ENCODE results near the gene MCU.
"Not testable (repeated sequence)": the region's sequence is repeated elsewhere in the genome, so short reads cannot be mapped to it uniquely, and the experiment has no call there.

Gene MCU

DNA sequence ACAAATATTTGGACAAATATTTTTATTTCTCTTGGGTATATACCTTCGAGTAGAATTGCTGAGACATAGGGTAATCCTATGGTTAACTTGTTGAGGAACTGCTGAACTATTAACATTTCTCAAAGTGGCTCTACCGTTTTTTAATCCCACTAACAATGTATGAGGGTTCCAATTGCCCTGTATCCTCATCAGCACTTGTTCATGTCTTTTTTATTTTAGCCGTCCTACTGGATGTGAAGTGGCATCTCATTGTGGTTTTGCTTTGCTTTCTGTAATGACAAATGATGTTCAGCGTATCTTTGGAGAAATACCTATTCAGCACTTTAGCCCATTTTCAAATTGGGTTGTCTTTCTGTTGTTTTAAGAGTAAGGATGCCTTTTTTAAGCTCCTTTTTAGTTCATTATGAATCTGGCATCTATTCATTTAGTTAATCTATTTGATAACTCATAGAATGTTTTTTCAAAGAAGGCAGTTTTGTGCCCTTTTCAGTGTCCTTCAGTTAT is 40.0 kb downstream of the MCU start:
- no peak for DNase-seq (ENCODE audit: low read depth in 2 of 2)

DNA sequence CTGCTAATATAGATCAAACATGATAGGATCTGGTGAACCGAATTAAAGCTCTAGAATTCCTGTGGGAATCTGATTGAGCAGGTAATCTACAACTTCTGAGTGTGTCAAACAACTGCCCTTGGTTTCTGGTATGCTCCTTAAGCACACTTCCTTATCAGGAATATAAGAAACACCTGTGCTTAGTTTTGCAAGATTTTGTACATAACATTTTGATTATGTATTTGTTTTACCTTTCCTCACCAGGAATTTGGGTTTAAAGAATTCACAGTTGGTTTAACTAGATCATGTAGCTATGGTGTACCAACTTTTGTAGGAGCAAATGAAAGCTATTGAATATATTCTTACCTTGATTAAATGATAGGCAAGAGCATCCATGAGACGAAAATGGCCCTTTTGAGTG is 40.6 kb downstream of the MCU start:
- DNase-seq (ENCODE audit: low read depth in 2 of 2), result no peak

DNA sequence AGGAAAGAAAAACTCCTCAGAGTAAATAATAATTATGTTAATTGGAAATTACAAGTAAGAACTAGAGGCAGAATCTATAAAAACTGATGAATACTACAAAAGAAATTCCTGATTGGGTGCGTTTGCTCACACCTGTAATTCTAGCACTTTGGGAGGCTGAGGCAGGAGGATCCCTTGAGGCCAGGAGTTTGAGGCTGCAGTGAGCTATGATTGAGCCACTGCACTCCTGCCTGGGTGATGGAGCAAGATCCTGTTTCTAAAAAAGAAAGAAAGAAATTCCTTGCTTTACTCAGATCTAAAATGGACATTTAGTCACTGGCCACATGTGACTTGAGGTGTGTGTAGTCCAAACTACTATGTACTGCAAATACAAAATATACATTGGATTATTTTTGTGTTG is 42.0 kb downstream of the MCU start:
- no peak for DNase-seq (ENCODE audit: low read depth in 2 of 2)

DNA sequence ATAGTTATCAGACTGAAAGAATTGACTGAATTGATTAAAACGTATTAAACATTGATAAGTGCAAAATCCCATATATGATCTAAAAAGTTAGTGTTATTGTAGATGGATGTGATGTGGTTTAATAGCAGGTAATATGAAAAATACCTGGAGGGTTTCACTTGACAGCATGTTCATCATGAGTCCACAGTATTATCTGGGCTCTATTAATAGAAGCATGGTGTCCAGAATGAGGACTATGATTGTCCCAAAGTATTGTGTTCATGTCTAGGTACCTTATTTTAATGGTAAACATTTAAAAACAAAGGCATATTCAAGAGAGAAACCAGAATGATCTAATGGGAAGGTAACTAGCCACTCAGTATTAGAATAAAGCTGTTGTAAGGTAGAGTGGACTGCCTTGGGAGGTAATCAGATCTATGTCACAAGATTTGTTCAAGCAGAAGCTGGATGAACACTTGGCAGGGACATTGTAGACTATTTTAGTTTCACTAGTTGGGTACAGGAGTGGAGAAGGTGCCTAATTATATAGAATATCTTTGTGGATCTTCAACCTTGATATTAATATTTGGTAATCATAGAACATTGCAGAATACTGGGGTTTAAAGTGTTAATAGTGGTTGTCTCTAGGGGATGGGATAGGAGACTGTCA is 43.5 kb downstream of the MCU start:
- DNase-seq (ENCODE audit: low read depth in 2 of 2), result no peak

DNA sequence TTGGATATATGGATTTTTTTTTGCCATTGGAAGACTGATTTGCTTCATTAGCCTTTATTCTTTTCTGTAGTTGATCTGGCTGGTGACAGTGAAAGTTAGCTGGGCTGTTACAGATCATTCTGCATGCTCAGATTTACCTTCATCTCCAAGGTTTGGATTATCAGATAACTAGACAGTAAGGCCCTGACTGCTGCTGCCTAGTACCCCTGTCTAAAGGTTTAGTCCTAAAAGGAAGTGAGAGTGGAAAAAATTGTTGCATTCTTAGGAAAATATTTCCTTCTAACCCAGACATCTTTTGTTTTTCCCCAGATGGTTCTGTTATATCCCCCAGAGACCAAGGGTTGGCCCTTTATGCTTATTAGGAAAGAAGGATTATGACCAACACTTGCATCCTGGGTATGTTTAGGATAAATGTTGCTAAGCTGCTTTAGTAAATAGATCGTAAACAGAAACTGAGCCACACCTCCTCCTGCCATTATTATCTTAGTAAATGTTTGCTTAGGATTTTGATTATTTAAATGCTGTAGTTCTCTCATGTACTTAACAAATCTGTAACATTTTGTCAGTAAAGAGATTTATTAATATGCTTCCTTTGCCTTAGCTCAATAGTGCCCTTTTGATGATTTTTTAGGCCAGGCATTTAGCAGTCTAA is 44.4 kb downstream of the MCU start:
- DNase-seq (ENCODE audit: low read depth in 2 of 2), result no peak

DNA sequence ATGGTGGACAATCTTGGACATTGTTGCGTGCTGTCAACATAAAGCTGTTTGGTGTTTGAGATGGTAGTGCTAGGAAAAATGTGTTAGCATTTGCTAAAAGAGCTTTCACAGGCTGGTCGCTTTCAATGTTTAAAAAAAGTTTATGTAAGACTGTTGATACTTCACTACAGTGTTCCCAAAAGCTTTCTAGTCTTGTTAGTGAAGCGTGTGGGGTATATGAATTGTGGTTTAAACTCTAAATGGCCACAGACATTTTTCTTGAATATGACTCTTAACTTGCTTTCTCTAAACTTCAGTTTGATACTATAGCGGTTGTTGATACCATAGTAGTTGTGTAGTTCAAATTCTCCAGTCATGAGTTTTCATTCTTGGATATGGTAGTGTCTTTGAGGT is 44.9 kb downstream of the MCU start:
- DNase-seq (ENCODE audit: low read depth in 2 of 2), result no peak

DNA sequence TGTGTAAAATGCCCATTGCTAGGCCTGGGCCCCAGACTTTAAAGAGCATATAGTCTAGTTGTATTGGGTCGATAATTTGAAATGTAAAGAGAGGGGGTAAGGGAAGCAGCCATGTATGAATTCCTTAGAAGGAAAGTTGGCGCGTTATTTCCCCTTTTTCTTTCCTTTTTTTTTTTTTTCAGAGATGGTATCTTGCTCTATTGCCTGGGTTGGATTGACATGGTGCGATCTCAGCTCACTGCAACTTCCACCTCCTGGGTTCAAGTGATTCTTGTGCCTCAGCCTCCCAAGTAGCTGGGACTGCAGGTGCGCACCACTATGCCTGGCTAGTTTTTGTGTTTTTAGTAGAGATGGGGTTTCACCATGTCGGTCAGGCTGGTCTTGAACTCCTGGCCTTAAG is 45.4 kb downstream of the MCU start:
- not testable (repeated sequence) for DNase-seq (ENCODE audit: low read depth in 2 of 2)

DNA sequence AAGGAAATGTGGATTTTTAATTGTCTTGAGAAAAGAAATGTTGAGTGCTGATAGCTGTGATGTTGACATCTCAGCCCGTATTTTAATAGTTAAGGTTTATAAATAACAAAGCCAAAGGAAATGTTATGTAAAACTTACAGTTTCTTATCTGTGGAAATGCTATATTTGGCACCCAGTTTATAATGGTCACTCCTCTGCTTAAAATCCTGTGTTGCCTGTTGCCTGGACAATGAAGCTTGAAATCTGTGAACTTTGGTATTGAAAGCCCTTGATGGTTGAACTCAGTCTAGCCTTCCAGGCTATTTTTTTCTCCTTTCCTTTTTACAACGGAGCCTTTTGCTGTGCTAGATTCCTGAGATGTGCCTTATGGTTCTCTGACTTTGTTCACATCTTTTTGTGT is 46.5 kb downstream of the MCU start:
- no peak for DNase-seq (ENCODE audit: low read depth in 2 of 2)

DNA sequence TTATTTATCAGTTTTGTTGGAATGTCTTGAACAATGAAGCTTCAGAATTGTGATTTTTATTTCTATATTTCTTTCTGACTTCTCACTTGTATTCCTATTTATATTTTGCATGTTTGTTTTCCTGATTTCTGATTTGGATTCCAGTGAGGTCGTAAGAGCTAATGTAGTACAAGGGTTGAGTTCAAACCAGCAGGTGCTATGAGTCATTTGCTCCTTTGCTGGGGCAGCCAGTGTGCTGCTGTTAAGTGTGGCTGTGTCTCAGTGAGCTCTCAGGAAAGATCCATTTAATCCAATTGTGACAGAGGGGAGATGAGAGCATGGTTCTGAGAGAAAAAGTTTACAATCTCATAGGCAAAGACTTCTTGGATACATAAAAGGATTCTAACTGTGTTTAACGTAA is 48.6 kb downstream of the MCU start:
- DNase-seq (ENCODE audit: low read depth in 2 of 2), result no peak

DNA sequence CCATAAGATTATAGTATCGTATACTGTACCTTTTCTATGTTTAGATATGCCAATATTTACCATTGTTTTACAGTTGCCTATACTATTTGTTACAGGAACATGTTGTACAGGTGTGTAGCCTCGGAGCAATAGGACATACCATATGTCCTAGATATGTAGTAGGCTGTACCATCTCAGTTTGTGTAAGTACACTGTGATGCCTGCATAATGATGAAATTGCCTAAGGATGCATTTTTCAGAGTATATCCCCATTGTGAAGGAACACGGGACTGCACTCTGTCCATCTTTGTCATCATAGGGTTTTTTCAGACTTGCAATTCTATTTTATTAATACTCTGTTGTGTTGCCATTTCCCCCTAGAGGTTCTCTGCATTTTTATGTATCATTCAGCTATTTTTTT is 50.1 kb downstream of the MCU start:
- DNase-seq (ENCODE audit: low read depth in 2 of 2), result no peak

DNA sequence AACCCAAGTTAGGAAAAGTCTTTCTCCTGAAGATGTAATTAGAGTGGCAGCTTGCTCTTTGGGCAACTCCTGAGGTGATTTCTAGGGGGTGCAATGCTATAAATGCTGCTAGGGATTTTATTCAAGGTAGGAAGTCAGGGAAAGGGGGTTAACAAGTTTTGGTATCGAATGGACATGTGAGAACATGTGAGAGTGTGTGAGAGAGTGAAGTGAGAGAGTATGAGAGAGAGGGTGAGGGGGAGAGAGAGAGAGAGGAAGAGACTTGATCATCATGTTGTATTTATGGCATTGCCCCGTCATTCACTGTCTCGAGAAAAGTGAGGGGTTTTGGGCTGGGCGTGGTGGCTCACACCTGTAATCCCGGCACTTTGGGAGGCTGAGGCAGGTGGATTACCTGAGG is 50.9 kb downstream of the MCU start:
- no peak for DNase-seq (ENCODE audit: low read depth in 2 of 2)

DNA sequence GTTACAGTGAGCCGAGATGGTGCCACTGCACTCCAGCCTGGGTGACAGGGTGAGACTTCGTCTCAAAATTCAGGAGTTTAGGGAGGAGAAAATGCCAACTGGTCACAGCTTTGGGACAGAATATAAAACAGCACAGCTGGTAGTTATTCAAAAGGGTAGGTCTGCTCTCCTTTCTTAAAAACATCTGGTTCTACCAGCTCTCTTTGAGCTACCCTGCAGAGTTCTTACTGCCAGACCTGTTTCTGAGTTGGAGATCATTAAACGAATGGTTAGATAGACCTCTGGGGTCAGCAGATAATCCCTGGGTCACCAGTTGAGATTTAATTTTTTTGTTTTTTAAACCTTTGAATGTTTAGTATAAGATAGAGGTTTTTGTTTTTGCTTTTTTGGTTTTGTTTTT is 52.6 kb downstream of the MCU start:
- DNase-seq (ENCODE audit: low read depth in 2 of 2), result no peak

DNA sequence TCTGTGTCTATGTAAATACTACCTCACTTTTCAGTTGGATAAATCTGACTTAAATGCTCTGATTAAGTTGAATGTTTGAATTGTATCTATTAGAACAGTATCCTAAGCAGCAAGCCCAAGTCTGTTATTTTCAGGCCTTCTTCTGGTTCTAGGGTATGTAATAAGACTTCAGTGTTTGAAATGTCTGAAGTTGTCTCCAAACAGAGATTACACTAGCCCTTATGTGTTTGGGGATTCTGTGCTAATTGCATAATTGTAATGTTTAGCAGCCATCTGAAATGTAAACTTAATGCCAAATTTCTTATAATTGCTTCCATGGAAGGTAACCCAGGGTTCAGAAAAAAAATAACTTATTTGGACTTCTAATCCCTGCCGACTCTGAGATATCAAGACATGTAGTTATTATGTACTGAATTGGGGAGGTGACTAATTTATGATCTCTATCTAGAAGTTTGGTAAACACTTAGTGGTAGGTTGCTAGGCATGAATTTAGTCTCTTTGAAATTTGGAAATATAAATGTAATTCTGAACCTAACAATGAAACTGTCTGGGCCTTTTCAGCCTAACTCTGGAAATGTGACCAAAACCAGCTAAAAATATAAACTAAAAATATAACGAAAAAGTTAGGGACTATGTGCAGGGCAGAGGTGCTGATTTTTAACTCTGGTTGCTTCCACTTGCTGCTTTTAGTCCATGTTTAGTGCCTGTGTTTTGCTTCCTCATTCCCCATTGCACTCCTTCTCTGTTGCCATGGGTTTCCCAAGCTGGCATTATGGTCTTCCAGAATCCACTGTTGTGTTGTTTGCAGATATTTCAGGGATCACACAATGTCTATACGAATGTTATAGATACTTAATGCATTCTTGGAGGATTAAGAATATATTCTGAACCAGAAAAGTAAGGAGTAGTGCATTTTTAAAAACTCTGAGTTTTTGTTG is 54.8 kb downstream of the MCU start:
- DNase-seq (ENCODE audit: low read depth in 2 of 2), result no peak

DNA sequence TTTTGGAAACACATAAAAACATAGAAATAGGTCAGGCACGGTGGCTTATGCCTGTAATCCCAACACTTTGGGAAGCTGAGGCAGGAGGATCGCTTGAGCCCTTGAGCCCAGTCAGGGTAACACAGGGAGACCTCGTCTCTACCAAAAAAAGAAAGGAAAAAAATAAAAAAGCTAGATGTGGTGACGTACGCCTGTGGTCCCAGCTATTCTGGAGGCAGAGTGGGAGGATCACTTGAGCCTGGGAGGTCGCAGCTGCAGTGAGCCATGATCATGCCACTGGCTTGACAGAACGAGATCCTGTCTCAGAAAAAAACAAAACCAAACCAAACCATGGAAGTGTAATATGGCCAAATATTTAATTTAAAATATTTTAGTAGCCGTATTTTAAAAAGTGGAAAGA is 55.6 kb downstream of the MCU start:
- DNase-seq (ENCODE audit: low read depth in 2 of 2), result no peak

DNA sequence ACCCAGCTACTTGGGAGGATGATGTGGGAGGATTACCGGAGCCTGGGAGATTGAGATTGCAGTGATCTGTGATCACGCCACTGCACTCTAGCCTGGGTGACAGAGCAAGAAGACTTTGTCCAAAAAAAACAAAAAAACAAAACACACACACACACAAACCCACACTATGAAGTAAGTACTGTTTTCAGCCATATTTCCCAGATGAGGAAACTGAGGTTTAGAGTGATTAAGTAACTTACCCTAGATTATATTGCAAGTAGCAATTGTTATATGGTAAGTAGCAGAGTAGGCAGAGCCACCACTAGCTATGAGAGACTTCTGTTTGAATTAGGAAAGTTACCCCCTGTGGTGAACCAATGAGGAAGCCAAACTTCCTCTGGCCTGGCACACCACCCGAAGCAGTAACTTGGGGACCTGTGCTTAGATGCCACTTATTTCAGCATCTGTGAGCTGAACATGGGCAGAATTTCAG is 61.9 kb downstream of the MCU start:
- DNase-seq (ENCODE audit: low read depth in 2 of 2), result no peak

DNA sequence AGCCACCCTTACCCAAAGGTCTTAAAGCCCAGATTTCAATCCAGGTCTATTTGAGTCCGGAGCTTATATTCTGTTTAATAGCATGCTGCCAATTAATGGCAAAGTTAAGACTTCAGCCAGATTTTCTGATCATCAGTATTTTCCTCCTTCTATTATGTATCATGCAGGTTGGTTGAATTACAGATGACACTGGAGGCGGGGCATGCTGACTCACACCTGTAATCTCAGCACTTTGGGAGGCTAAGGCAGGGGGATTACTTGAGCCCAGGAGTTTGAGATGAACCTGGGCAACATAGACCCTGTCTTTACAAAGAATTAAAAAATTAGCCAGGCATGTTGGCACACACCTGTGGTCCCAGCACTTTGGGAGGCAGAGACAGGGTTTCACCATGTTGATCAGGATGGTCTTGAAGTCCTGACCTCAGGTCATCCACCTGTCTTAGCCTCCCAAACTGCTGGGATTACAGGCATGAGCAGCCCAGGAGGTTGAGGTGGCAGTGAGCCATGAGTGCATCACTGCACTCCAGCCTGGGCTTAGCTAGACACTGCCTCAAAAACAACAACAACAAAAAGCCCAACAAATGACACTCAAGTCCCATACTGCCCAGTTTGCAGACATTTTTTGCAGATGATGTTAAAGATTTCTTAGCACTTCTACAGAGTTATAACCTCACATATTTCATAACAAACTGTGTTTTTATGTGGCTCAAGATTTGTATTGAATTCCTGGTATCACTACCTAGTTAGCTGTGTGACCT is 62.5 kb downstream of the MCU start:
- no peak for DNase-seq (ENCODE audit: low read depth in 2 of 2)

DNA sequence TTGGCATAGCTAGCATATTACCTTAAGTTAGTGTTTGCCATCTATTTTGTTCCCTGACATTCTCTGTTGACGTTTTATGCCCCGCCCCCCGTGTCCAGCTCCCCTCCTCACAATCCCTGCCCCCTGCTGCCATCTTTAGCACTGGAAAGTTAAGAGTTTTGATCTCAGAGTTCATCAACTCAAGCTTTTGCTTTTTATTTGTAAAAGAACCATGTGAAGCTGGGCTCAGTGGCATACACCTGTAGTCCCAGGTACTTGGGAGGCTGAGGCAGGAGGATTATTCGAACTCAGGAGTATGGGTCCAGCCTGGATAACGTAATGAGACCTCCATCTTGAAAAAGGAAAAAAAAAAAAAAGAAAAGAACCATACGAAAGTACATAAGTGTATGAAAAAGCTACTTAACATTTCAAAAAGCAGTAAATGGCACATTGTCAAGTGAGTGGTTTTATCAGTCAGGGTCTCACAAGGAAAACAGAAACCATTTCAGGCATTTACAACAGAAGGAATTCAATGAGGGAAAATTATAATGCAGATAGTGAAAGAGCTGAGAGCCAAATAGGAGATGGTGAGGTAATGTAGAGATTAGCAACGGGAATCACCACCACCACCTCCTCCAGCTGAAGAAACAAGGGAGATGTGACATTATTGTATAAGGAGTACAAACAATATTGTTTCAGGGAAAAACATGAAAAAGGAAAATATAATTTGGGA is 64.9 kb downstream of the MCU start:
- no peak for DNase-seq (ENCODE audit: low read depth in 2 of 2)

DNA sequence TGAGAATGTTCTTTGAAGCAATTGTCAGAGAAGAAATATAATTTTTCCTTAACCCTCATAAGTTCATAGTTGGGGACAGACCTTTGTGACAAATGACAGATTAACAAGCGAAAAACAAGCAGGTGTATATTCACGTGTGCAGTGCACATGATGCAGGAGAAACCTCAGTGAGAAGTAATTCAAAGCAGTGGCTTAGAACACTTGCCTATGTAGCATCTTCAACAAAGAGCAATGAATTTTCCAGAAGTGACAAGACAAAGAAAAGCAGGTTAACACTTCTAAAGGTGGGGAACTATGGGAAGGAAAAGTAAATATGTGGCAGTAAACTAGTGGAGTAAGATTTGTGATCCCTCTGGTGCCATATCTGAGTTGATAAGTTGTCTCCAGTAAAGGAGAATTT is 65.8 kb downstream of the MCU start:
- DNase-seq (ENCODE audit: low read depth in 2 of 2), result no peak

DNA sequence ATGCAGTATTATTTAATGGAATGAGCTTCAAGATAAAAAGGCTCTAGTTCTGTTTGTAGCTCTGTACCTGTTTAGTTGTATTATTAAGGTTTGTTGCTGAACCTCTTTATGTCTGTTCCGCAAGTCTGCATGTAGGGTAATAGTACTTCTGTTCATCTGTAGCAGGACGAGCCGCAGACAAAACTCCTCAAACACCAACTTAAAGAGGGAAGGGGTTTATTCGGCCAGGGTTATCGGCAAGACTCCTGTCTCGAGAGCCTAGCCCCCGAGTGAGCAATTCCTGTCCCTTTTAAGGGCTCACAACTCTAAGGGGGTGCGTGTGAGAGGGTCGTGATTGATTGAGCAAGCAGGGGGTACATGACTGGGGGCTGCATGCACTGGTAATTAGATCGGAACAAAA is 67.0 kb downstream of the MCU start:
- DNase-seq (ENCODE audit: low read depth in 2 of 2), result not testable (repeated sequence)

DNA sequence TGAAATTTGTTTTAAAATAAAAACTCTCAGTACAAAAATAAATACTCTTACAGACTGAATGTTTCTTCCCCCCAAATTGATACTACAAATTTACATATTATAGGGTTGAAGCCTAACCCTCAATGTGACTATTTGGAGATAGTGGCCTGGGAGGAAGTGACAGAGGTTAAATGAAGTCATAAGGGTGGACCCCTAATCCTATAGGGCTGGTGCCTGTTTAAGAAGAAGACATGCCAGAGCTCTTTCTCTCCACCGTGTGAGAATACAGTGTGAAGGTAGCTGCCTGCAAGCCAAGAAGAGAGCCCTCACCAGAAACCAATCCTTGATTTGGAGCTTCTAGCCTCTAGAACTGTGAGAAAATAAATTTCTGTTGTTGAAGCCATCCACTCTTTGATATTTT is 67.6 kb downstream of the MCU start:
- DNase-seq (ENCODE audit: low read depth in 2 of 2), result no peak

DNA sequence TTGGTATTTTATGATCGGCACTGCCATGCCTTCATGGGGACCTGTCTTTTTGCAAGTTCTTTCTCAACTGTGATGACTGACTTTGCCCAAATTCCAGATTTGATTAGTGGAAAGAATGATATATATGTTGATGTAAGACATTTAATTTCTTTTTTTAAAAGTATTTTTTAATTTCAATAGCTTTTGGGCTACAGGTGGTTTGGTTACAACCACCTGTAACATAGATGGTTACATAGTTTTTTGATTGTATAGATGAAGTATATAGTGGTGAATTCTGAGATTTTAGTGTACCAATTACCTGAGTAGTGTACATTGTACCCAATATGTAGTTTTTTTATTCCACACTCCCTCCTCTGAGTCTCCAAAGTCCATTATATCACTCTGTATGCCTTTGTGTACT is 69.6 kb downstream of the MCU start:
- DNase-seq (ENCODE audit: low read depth in 2 of 2), result no peak
